ENCODE results near the gene MYO1D.

The MYO1D gene

GRCh38 chr17:32660496-32660985 is 216.4 kb downstream of the MYO1D start:
- DNase-seq (ENCODE audit: low read depth, low spot score): no peak
- TF ChIP-seq CTCF (IDR thresholded peaks at IDR 0.05; ENCODE audit: low read depth, low read length): no peak
- H3K4me3 ChIP-seq (ENCODE audit: low read depth, low read length): no peak overlapping the region
- in situ Hi-C loops (cut with HindIII; ENCODE audit: low sequenced_read_pairs): no loop called here

- no peak overlapping the region for H3K4me3 ChIP-seq (ENCODE audit: low read depth, low read length)
- peak; percentile 68 for DNase-seq (ENCODE audit: low read depth, low spot score)
- TF ChIP-seq CTCF (IDR thresholded peaks at IDR 0.05; ENCODE audit: low read depth, low read length): peak; percentile 98
- in situ Hi-C loops (cut with HindIII; ENCODE audit: low sequenced_read_pairs): no loop called here
Measured at GRCh38 chr17:32659419-32659842, 217.5 kb downstream of the MYO1D start.

- no peak for DNase-seq (ENCODE audit: low read depth, low spot score)
- in situ Hi-C loops (cut with HindIII; ENCODE audit: low sequenced_read_pairs): no loop called here
- H3K4me3 ChIP-seq (ENCODE audit: low read depth, low read length): no peak overlapping the region
- no peak for TF ChIP-seq CTCF (IDR thresholded peaks at IDR 0.05; ENCODE audit: low read depth, low read length)
Measured at GRCh38 chr17:32658470-32659418, 218.2 kb downstream of the MYO1D start.

GRCh38 chr17:32656886-32657285 is 220.0 kb downstream of the MYO1D start:
- no peak for TF ChIP-seq CTCF (IDR thresholded peaks at IDR 0.05; ENCODE audit: low read depth, low read length)
- in situ Hi-C loops (cut with HindIII; ENCODE audit: low sequenced_read_pairs): no loop called here
- DNase-seq (ENCODE audit: low read depth, low spot score): no peak
- no peak overlapping the region for H3K4me3 ChIP-seq (ENCODE audit: low read depth, low read length)

GRCh38 chr17:32654324-32654723 is 222.6 kb downstream of the MYO1D start:
- in situ Hi-C loops (cut with HindIII; ENCODE audit: low sequenced_read_pairs): no loop called here
- no peak for DNase-seq (ENCODE audit: low read depth, low spot score)
- no peak overlapping the region for H3K4me3 ChIP-seq (ENCODE audit: low read depth, low read length)
- no peak for TF ChIP-seq CTCF (IDR thresholded peaks at IDR 0.05; ENCODE audit: low read depth, low read length)

- in situ Hi-C loops (cut with HindIII; ENCODE audit: low sequenced_read_pairs): no loop called here
- TF ChIP-seq CTCF (IDR thresholded peaks at IDR 0.05; ENCODE audit: low read depth, low read length): no peak
- no peak for DNase-seq (ENCODE audit: low read depth, low spot score)
- no peak overlapping the region for H3K4me3 ChIP-seq (ENCODE audit: low read depth, low read length)
Measured at GRCh38 chr17:32651084-32651483, 225.8 kb downstream of the MYO1D start.

Measured in astrocyte of the spinal cord (primary cell).